GM21576 (cell line): ENCODE data around the gene FCHSD2.
"Not testable (repeated sequence)": the region's sequence is repeated elsewhere in the genome, so short reads cannot be mapped to it uniquely, and the experiment has no call there.

Experiments
- ATAC-seq: cut with Tn5 transposase; IDR thresholded peaks from one replicate; pipeline ENCODE4 v1.9.1; 2021; ENCODE audit warnings: mild to moderate bottlenecking, moderate library complexity; ENCODE audit not compliant: unreplicated experiment

FCHSD2 gene

GRCh38 chr11:72940417-72940816 lies 201.7 kb downstream of the FCHSD2 start:
- ATAC-seq = no peak

GRCh38 chr11:72939031-72939430 lies 203.1 kb downstream of the FCHSD2 start:
- no peak for ATAC-seq

GRCh38 chr11:72937439-72937838 lies 204.7 kb downstream of the FCHSD2 start:
- no peak for ATAC-seq

GRCh38 chr11:72935700-72936099 lies 206.4 kb downstream of the FCHSD2 start:
- ATAC-seq = no peak

GRCh38 chr11:72932132-72932570 lies 210.0 kb downstream of the FCHSD2 start:
- no peak for ATAC-seq

GRCh38 chr11:72930008-72930407 lies 212.1 kb downstream of the FCHSD2 start:
- no peak for ATAC-seq

GRCh38 chr11:72929256-72929655 lies 212.9 kb downstream of the FCHSD2 start:
- ATAC-seq = no peak

- no peak for ATAC-seq
These were observed 214.7 kb downstream of the FCHSD2 start for GRCh38 chr11:72927380-72927779.

GRCh38 chr11:72926076-72926475 lies 216.0 kb downstream of the FCHSD2 start:
- no peak for ATAC-seq

- no peak for ATAC-seq
These were observed 216.5 kb downstream of the FCHSD2 start for GRCh38 chr11:72925656-72926055.

- ATAC-seq = no peak
These were observed 217.4 kb downstream of the FCHSD2 start for GRCh38 chr11:72924568-72925190.

GRCh38 chr11:72921028-72921716 lies 220.9 kb downstream of the FCHSD2 start:
- no peak for ATAC-seq

GRCh38 chr11:72920001-72920400 lies 222.1 kb downstream of the FCHSD2 start:
- ATAC-seq = no peak

- ATAC-seq = no peak
These were observed 223.3 kb downstream of the FCHSD2 start for GRCh38 chr11:72918851-72919250.

GRCh38 chr11:72912253-72912652 lies 229.9 kb downstream of the FCHSD2 start:
- ATAC-seq = no peak

- not testable (repeated sequence) for ATAC-seq
These were observed 232.3 kb downstream of the FCHSD2 start for GRCh38 chr11:72909558-72910388.

- ATAC-seq = no peak
These were observed 234.0 kb downstream of the FCHSD2 start for GRCh38 chr11:72908032-72908676.

GRCh38 chr11:72904016-72904415 lies 238.1 kb downstream of the FCHSD2 start:
- no peak for ATAC-seq

GRCh38 chr11:72901374-72901773 lies 240.7 kb downstream of the FCHSD2 start:
- ATAC-seq = no peak

GRCh38 chr11:72900013-72900412 lies 242.1 kb downstream of the FCHSD2 start:
- no peak for ATAC-seq

- no peak for ATAC-seq
These were observed 242.9 kb downstream of the FCHSD2 start for GRCh38 chr11:72899238-72899637.
